Osteocyte (in vitro differentiated cells): ENCODE measurements around the gene AOPEP. TPM values are rescaled to one million over a fixed set of nuclear protein-coding genes. Genes with fewer than 3 reads are reported as not detected.

Experiments used
- DNase-seq: peaks from one replicate; pipeline ENCODE4 v3.0.0; 2021; ENCODE audit warnings: mixed read lengths; ENCODE audit not compliant: unreplicated experiment; ENCODE audit errors: extremely low spot score
- H3K27ac Mint-ChIP-seq: one replicate; pipeline ENCODE4 v1.8.0; 2021; ENCODE audit warnings: mild to moderate bottlenecking, mixed read lengths; ENCODE audit not compliant: unreplicated experiment
- H3K27me3 Mint-ChIP-seq: one replicate; pipeline ENCODE4 v1.8.0; 2021; ENCODE audit warnings: mixed read lengths; ENCODE audit not compliant: unreplicated experiment
- H3K36me3 Mint-ChIP-seq: one replicate; pipeline ENCODE4 v1.8.0; 2021; ENCODE audit warnings: mixed read lengths; ENCODE audit not compliant: unreplicated experiment
- H3K4me1 Mint-ChIP-seq: one replicate; pipeline ENCODE4 v1.8.0; 2021; ENCODE audit warnings: mixed read lengths; ENCODE audit not compliant: unreplicated experiment
- H3K4me3 Mint-ChIP-seq: one replicate; pipeline ENCODE4 v1.8.0; 2021; ENCODE audit warnings: mild to moderate bottlenecking, moderate library complexity, mixed read lengths; ENCODE audit not compliant: unreplicated experiment
- H3K9me3 Mint-ChIP-seq: one replicate; pipeline ENCODE4 v1.8.0; 2021; ENCODE audit warnings: mixed read lengths; ENCODE audit not compliant: unreplicated experiment
- CTCF ChIP-seq: fragments of 200-600 bp; sonication (generic); IDR thresholded peaks from 2 replicates; pipeline ENCODE4 v1.5.0; 2021; ENCODE audit warnings: antibody characterized with exemption, mild to moderate bottlenecking, moderate library complexity
- total RNA-seq: library from RNA; stranded (reverse); gene quantifications from 2 replicates; pipeline ENCODE4 v1.2.1, GENCODE V29; 2021

AOPEP gene
- total RNA-seq, 1 donor from 2014 or later: 108 TPM

- no peak for TF ChIP-seq CTCF
- H3K27ac Mint-ChIP-seq: peak overlapping the region; percentile 56
- DNase-seq: no peak
Measured at GRCh38 chr9:94918038-94918753, 191.7 kb downstream of the AOPEP start.

GRCh38 chr9:94919376-94920098, 193.0 kb downstream of the AOPEP start:
- Mint-ChIP-seq H3K4me1 (peaks cover 87% of the 10 kb centered on the region), H3K4me3 (no peak overlapping the region), H3K27ac (peak overlapping the region; percentile 98), H3K9me3 (no peaks in the 10 kb centered on the region), H3K36me3 (peaks cover 4% of the 10 kb centered on the region), H3K27me3 (no peaks in the 10 kb centered on the region)
- TF ChIP-seq CTCF: no peak
- no peak for DNase-seq

More at GRCh38 chr9:94918038-94918753, 191.7 kb downstream of the AOPEP start:
- Mint-ChIP-seq H3K36me3 (peaks cover 1% of the 10 kb centered on the region), H3K4me1 (peaks cover 85% of the 10 kb centered on the region), H3K4me3 (no peak overlapping the region), H3K9me3 (no peaks in the 10 kb centered on the region), H3K27me3 (no peaks in the 10 kb centered on the region)

GRCh38 chr9:94920420-94921091, 194.1 kb downstream of the AOPEP start:
- H3K27ac Mint-ChIP-seq: peak overlapping the region; percentile 98
- no peaks in the 10 kb centered on the region for H3K9me3 Mint-ChIP-seq
- H3K27me3 Mint-ChIP-seq: no peaks in the 10 kb centered on the region
- peak overlapping the region; percentile 67 for H3K4me3 Mint-ChIP-seq
- TF ChIP-seq CTCF: no peak
- peaks cover 4% of the 10 kb centered on the region for H3K36me3 Mint-ChIP-seq
- peaks cover 83% of the 10 kb centered on the region for H3K4me1 Mint-ChIP-seq
- no peak for DNase-seq

- H3K4me3 Mint-ChIP-seq: peak overlapping the region; percentile 67
- DNase-seq: no peak
- H3K36me3 Mint-ChIP-seq: peaks cover 4% of the 10 kb centered on the region
- no peak for TF ChIP-seq CTCF
- peaks cover 84% of the 10 kb centered on the region for H3K4me1 Mint-ChIP-seq
- no peaks in the 10 kb centered on the region for H3K27me3 Mint-ChIP-seq
- no peaks in the 10 kb centered on the region for H3K9me3 Mint-ChIP-seq
- peak overlapping the region; percentile 98 for H3K27ac Mint-ChIP-seq
Measured at GRCh38 chr9:94921092-94921471, 194.6 kb downstream of the AOPEP start.

- peaks cover 85% of the 10 kb centered on the region for H3K4me1 Mint-ChIP-seq
Measured at GRCh38 chr9:94921656-94922055, 195.2 kb downstream of the AOPEP start.

More at GRCh38 chr9:94921656-94922055, 195.2 kb downstream of the AOPEP start:
- no peak for TF ChIP-seq CTCF
- DNase-seq: no peak
- peaks cover 4% of the 10 kb centered on the region for H3K36me3 Mint-ChIP-seq
- H3K27me3 Mint-ChIP-seq: no peaks in the 10 kb centered on the region
- H3K9me3 Mint-ChIP-seq: no peaks in the 10 kb centered on the region
- H3K4me3 Mint-ChIP-seq: peak overlapping the region; percentile 67
- H3K27ac Mint-ChIP-seq: peak overlapping the region; percentile 98
